Activated T-helper 9 cell treated with anti-CD3 and anti-CD28 coated beads, Interleukin-2, amount 50 U/mL, for 16 hours (primary cell): Measurements from ENCODE around the gene TNFRSF1B.

Experiments used
- DNase-seq: peaks from one replicate; pipeline ENCODE4 v3.0.0-alpha.2; 2020; ENCODE audit warnings: low read depth

TNFRSF1B gene

DNA sequence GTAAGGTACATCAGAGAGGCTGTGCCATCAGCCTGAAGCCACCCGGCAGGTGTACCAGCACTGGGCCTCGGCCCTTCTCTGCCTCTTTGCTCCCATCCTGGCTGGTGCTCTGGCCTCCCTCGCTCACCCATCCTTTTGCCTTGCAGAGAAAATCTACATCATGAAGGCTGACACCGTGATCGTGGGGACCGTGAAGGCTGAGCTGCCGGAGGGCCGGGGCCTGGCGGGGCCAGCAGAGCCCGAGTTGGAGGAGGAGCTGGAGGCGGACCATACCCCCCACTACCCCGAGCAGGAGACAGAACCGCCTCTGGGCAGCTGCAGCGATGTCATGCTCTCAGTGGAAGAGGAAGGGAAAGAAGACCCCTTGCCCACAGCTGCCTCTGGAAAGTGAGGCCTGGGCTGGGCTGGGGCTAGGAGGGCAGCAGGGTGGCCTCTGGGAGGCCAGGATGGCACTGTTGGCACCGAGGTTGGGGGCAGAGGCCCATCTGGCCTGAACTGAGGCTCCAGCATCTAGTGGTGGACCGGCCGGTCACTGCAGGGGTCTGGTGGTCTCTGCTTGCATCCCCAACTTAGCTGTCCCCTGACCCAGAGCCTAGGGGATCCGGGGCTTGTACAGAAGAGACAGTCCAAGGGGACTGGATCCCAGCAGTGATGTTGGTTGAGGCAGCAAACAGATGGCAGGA is 24.5 kb upstream of the TNFRSF1B start:
- DNase-seq, result no peak

DNA sequence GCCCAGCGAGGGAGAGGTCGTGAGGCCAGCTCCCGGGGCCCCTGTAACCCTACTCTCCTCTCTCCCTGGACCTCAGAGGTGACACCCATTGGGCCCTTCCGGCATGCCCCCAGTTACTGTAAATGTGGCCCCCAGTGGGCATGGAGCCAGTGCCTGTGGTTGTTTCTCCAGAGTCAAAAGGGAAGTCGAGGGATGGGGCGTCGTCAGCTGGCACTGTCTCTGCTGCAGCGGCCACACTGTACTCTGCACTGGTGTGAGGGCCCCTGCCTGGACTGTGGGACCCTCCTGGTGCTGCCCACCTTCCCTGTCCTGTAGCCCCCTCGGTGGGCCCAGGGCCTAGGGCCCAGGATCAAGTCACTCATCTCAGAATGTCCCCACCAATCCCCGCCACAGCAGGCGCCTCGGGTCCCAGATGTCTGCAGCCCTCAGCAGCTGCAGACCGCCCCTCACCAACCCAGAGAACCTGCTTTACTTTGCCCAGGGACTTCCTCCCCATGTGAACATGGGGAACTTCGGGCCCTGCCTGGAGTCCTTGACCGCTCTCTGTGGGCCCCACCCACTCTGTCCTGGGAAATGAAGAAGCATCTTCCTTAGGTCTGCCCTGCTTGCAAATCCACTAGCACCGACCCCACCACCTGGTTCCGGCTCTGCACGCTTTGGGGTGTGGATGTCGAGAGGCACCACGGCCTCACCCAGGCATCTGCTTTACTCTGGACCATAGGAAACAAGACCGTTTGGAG is 23.7 kb upstream of the TNFRSF1B start:
- no peak for DNase-seq

DNA sequence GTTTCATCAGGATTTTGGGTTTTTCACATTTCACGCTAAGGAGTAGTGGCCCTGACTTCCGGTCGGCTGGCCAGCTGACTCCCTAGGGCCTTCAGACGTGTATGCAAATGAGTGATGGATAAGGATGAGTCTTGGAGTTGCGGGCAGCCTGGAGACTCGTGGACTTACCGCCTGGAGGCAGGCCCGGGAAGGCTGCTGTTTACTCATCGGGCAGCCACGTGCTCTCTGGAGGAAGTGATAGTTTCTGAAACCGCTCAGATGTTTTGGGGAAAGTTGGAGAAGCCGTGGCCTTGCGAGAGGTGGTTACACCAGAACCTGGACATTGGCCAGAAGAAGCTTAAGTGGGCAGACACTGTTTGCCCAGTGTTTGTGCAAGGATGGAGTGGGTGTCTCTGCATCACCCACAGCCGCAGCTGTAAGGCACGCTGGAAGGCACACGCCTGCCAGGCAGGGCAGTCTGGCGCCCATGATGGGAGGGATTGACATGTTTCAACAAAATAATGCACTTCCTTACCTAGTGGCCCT is 23.1 kb upstream of the TNFRSF1B start:
- DNase-seq, result no peak

DNA sequence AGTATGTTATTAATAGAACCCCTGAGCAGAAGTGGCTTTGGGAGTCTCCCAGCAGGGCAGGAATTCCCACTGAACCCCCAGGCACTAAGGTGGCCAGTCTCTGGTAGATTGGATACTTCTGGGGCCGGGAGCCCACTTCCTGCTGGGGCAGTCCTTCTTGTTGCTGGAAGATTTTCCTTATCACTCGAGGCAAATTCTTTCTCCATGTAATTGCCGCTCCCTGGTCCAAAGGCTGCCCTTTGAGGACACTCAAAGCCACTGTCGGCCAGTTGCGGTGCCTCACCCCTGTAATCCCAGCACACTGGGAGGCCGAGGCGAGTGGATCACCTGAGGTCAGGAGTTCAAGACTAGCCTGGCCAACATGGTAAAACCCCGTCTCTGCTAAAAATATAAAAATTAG is 22.6 kb upstream of the TNFRSF1B start:
- no peak for DNase-seq

DNA sequence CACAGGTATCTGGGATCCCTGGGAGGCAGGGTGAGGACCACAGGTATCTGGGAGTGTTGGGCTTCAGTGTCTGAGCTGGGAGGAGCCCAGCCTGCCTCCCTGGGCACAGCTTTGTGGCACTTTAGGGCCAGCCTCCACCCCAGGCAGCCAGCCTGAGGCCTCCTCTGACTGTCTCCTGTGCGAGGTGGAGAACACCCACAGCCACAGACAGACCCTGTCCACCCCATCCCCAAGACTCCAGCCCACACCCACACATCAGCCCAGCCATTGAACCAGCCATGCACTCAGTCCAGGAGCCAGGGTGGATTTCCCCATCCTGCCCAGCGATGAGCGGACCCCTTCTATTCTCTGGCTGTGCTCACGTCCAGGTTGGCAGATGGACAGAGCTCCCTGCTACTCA is 21.8 kb upstream of the TNFRSF1B start:
- no peak for DNase-seq

DNA sequence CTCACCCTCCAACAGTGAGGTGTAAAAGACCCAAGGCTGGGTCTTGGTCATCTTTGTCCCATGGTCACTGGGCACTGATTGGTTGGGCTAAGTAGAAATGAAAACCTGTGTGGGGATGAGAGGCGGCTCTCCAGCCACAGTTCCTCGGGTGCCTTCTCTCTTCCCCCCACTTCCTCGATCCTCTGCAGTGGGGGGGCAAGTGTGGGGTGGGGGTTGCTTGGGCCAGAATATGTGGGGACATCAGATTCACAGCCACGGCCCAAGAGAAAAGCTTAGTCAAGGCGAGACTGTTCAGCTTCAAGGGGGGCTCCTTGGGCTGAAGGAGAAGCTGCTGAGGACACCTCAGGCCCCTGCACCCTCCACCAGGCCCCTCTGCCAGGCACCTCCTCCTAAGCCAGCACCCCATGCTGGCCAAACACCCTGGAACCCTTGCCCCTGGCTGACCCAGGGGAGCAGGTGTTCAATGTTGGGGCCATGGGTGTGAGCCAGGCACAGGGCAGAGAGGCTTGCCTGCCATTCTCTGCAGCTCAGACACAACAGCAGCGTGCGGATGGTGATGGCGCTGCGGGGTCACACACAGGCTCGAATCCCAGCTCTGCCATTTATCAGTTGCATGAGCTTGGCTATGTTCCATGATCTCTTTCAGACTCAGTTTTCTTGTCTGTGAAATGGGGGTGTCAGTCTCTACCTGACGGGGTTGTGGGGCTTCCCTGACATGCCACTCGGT is 21.0 kb upstream of the TNFRSF1B start:
- DNase-seq, result no peak

DNA sequence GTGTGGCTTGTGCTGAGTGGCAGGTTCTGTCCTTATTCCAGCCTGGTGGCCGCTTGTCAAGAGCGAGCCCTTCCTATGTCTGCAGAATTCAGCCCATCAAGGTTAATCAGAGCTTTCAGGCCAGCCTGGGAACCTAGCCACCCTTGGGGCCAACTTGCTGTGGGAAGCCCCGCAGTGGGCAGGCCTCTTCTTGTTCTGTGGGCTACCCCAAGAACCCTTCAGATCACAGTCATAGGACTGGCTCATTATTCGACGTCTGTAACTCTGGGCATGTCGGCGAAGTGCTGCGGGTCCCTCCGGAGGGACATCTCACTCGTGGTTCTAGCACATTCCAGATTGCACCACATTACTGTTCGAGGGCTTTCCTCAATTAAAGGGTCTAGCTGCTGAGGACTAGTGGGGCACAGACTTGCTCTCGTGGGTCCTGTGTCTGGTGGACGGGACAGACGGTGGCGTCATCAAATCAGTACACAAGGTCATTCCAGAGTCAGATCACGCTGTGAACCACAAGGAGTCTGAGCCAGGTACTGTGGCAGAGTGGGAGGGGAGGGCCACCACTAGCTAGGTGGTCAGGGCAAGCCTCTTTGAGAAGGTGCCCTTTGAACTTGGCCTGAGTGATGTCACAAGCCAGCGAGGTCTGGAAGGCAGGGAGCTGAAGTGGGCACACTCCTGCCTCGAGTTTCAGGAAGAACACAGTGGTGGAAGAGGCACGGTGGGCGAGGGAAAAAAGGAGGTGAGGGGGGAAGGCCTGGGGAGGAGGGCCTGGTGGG is 20.3 kb upstream of the TNFRSF1B start:
- DNase-seq, result no peak

DNA sequence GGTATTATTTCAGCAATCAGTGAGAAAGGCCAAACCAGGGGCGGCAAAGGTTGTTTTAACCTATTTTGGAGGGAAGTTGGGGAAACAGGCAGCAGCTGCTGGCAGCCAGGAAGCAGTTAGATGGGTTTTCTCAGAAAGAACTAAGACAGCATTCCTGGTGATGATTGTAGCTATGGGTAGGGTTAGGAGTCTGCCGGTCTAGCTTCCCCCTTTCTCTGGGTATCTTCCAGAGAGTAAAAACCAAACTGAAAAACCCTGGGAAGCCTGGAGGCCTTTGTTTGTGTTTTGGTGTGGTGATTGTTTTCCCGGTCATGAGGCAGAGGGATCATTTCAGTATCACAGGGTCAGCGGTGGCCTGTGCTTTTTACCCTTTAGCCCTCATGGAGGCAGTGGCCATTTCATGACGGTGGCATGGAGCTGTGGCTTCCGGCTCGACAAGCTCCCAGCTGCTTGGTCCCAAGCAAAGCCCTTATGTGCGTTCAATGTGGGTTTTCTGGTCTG is 19.5 kb upstream of the TNFRSF1B start:
- DNase-seq, result no peak

DNA sequence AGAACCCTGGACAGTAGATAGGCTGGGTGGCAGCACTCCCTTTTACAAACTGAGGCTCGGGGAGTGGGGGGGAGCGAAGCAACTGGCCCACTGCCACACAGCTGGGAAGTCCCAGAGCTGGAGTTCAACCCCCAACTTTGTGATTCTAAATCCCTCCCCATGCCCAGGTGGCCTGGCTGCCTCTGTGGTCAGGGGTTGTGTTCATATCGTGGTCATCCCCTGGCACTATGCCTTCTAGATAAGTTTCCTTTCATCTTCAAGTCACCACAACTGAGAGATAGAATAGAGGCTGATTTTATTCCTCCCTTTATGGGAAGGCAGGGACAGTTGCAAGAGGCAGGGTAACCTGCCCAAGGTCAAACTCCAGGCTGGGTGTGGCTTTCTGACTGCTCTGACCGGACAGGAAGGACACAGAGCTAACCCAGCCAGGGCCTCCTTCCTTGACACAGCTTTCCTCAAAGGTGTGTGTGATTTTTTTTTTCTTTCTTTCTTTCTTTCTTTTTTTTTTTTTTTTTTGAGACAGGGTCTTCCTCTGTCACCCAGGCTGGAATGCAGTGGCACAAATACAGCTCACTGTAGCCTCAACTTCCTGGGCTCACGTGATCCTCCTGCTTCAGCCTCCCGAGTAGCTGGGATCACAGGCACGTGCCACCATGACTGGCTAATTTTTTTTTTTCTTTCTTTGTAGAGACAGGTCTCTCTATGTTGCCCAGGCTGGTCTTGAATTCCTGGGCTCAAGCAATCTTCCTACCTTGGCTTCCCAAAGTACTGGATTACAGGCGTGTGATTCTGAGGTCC is 18.4 kb upstream of the TNFRSF1B start:
- DNase-seq, result no peak

DNA sequence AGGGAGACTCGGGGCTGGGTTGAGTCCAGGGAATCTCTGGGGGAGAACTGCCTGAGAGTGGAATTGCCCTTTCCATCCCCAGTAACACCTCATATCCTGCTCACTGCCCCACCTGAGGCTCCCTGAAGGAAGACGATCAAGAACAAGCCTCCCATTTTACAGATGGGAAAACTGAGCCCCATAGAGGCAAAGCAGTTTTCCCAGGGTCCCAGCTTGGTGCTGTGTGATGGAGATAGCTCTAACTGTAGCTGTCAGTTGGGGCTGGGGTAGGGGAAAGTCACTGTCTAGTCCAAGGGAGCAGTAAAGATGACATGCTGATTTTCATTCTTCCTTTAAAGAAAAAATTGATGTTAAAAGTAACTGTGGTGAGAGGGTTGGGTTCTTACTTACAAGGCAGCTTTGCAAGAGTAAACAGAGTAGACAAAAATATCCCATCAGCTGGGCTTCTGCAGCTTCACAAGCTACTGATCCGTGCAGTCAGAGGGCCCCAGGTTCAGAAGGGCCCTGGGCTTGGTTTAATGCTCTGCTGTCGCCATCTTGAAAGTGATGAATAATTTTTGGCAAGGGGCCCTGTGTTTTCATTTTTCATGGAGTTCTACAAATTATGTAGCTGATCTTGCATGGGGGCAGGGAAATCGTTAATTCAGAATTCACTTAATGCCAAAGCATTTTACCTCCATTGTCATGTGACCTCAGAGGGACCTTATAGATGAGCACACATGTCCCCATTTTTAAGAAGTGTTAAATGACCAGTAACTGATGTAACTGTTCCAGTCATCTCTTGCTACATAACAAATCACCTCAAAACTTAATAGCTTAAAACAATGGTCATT is 17.6 kb upstream of the TNFRSF1B start:
- no peak for DNase-seq

DNA sequence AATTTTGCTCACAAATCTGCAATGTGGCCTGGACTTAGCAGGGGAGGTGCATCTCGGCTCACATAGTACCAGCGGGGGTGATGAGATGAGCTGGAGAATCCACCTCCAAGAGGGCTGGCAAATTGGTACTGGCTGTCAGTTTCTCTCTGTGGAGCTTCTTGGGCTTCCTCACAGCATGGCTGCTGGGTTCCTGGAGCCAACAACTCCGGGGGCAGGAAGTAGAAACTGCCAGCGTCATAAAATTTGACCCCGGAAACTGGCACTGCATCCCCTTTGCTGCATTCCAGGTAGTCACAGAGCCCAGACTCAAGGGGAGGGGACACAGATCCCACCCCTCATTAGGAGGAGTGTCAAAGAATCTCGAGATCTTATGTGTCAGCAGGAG is 17.0 kb upstream of the TNFRSF1B start:
- no peak for DNase-seq

DNA sequence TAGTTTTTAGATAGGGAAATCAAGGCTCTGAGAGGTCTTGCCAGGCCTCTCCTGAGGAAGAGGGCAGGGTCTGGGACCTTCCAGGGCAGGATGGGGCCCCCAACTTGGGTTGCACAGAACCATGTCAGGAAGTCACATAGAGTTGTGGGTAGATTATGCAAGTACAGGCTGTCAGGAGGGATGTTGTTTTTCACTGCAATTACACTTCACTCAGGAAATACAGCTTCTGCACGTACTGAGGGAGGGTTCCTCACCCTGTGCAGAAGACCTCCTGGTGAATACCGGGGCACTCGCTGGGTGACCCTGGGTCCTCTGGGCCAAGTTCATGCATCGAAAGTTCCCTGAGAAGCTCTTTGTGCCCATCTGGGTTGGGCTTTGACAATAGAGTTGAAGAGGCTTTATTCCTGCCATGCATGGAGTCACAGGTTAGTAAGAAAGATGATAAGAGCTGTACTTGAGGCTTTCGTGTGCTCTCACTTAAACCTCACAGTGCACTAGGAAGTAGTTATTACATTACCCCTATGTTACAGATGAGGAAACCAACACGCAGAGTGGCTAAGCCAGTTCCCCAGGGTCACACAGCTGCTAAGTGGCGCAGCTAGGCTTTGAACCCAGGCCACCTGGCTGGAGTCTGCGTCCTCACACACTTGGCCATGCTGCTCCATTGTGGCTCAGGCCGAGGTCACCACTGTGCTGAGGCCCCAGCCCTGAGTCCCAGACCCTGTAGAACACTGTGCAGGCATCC is 16.2 kb upstream of the TNFRSF1B start:
- DNase-seq, result no peak

DNA sequence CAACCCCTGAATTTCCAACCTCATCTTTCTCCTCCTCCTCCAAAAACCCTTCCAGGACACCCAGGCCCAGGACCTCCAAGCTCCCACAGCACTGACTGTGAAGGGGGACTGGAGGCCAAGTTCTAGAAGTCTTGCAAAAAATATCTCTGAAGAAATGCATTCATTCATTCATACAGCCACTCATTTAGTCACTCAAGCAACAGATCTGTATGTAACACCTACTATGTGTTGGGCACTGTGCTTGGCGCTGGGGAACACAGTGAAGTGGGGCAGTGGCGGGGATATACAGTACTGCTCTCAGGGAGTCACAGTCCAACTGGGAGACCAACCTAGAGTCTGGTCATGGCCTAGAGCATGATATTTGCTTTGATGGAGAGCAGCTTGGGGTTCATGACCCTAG is 15.3 kb upstream of the TNFRSF1B start:
- DNase-seq, result no peak

DNA sequence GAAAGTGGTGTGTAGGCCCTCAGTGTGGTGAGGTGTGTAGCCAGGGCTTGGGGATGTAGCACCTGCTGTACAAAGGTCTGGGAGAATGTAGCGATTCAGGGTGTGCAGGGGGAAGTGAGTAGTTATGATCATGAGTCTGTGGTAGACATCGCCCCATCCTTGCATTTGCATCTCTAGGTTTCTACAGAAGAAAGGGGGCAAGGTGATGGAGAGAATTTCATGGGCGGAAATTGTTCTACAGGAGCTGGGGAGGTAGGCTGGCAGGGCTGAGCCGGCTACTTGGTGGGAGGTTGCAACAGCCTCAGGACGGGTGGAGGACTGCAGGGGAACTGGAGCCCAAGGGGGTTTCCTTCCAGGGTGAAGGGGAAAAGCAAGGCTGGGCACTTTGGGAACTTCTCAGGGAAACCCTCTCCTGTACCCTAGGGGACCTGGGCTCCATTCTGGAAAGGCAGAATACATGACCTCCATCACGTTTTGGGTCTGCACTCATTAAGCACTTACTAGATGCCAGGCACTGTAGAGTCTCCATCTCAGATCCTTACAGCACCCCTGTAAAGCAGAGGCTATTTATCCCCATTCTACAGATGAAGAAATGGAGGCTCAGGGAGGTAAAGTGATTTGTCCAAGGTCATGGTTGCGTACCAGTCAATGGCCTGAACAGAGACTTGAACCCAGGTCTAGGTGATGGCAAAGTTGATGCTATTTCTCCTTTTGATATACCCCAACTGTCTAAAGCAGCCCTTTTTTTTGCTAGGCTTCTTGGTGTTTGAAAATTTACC is 14.5 kb upstream of the TNFRSF1B start:
- no peak for DNase-seq

DNA sequence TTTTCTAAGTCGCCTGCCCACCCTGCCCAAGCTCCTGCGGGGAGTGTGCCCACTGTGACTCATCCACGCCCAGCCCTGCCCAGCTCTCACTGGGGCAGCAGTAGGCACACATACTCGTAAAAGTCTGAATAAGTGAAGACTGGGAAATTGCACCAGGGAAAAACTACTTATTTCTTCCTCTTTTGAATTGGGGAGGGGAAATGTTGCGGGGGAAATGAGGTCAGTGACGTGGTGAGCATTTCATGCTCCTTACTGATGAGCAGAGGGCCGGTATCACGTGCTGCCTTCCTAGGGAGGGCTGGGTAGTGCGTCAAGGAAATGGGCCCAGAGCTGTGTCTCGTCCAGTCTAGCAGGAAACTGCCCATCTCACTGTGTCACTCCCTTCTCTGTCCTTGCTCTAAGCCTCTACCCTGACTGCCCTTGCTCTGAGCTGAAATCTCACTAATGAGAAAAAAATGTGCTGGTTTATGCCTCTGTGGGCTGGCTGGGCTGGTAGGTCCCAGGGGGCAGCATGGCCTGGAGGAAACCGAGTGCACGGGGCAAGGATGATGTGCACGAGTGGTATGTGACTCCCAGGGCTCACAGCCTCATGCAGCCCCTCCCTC is 13.5 kb upstream of the TNFRSF1B start:
- DNase-seq, result no peak

DNA sequence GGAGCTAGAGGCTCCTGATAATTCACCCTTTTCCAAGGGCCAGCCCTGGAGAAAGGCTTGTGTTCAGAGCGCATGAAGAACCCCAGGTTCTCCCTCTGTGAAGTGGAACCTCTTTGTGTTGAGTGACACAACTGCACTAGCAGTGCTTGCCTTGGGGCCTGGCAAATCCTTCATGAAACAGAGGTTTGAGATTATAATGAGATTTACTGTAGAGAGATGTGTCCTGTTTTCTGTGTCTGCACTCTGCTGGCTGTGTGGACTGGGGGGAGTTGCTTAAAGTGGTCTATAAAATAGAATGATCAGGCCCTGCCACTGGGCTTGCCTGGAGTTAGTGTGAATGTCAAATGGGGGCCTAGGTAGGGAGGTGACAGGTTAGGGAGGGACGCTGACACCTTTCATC is 11.5 kb upstream of the TNFRSF1B start:
- DNase-seq, result no peak

DNA sequence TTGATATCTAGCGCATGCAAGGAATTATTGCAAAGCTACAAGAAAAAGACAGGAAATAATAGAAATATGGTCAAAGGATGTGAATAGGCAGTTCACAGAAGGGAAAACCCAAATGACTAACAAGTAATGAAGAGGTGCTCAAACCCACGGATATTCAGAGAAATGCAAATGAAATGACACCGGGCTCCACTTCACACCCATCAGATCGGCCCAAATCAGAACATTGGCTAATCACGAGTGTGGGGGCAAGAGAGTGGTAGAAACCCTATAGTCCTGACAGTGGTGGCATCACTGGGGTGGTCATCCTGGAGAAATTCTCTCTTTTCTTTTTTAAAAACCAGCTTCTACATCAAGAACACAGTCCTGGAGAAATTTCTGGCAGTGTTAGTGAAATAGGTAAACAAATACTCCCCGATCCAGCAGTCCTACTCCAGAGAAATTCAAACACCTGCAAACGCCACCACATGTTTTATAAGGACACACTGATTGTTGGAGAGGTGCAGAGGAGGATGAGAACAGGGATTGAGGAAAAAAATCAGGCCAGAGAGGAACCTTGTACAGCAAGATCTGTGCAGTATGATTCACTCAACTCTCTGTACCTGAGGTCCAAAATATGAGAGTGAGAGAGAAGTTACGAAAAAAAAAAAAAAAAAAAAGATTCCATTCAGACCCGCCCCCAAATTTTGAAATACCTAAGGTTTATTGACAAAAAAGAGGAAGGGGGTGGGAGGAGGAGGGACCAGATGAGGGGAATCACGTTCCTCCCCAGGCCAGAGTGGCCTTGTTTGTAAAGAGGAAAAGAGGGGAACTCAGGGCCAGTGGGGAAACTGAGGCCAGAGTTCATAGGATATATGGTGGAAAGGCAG is 9.2 kb upstream of the TNFRSF1B start:
- no peak for DNase-seq
